CD4-positive, alpha-beta T cell treated with Interleukin-1 beta for 1 hour (primary cell): Measurements from ENCODE around the gene ATP12A.

Experiments
- DNase-seq, 2 donors: peaks; one replicate each; pipeline ENCODE4 v3.0.0-alpha.2; 2020 to 2022

The ATP12A gene

DNA sequence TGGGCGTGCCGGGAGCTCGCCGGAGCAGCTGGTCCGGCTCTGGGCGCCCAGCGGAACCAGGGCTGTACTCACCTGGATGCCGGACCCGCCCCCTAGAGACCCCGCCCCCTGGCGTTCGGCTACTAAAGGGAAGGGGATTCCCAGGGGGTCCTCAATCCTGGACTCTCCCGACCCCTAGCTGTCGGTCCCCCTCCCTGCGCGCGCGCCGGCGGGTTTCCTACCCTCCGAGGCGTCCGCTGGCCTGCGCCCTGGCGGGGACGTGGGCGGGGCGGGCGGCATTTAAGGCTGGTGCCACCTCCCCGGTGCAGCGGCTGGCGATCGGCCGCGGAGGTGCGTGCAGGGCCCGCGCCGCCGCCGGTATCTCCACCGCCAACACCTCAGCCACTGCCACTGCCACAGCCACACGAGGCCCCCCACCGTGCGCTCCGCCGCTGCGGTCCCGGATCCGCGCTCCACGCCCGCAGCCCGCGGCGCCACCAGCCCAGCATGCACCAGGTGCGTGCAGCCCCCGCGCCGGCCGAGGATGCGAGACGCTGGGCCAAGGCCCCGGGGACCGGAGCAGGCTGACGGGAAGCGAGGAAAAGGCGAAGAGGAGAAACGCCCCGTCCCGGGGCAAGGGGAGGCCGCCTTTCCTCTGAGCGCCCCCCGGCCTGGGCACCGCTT lies at the start of gene ATP12A:
Gene ATP12A (plus strand): TSS at position 151 of the 663 bp plus-strand sequence. CDS start 336 bp downstream, at position 487.
- DNase-seq: peak; percentile 10 to 39

DNA sequence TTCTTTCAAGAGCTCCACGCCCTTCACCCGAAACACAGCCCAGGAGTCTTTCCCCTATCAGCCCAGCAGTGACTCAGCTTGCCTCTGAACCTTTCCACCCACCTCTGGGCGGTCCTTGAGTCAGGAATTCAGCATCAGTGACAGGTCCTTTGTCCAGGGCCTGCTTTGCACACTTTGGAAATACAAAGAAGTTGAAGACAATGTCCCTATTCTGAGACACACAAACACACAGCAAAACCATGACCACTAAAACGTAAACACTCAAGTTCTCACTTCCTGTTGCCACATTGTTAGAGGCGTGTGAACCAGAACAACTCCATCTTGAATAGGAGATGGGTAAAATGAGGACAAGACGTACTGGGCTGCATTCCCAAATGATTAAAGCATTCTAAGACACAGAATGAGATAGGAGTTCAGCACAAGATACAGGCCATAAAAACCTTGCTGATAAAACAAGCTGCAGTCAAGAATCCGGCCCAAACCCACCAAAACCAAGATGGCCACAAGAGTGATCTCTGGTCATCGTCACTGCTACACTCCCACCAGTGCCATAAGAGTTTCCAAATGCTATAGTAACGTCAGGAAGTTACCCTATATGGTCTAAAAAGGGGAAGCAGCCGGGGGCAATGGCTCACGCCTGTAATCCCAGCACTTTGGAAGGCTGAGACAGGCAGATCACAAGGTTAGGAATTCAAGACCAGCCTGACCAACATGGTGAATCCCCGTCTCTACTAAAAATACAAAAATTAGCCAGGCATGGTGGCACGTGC lies 49.2 kb upstream of the ATP12A start:
- no peak for DNase-seq

DNA sequence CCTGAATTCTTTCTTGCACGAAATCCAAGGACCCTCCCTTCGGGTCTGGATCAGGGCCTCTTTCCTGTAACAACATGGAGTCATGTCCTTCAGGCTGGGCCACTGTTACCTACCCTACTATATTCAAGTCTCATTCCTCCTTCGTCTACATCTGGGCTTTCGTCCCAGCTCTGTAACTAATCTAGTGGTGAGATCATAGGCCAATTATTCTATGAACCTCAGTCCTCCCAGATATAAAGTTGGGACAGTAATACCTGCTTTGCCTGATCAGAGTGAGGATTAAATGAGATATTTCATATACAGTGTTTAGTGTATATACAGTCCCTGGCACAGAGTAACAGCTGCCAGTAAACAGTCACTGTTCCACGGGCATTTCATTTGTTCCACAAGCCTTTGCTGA lies 48.3 kb upstream of the ATP12A start:
- no peak for DNase-seq

DNA sequence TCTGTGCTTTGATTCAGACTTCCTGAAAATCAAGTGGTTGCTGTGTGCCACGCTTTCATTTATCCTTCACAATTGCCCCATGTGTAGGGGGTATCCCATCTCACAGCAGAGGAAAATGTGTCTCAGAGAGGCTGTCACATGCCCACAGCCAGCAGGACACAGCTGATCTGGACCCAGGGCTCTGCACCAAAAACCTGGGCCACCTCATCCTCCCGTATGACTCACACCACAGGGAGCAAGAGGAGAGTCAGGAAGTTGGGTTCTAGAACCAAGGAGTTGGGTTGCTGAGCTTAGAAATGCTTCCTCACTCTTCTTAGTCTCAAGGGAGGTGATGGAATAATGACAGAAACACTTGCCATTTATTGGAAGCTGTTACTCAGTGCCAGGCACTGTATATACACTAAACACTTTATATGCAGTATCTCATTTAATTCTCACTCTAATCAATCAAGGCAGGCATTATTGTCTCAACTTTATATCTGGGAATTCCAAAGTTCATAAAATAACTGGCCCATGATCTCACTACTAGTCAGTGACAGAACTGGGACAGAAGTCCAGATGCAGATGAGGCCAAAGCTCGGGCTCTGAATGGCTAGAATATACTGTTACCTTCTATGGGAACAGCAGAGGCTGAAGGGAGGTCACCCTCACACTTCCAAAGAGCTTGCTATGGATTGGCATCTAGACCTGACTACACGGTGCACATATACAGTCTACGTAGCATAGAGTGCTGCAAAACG lies 47.7 kb upstream of the ATP12A start:
- no peak for DNase-seq

DNA sequence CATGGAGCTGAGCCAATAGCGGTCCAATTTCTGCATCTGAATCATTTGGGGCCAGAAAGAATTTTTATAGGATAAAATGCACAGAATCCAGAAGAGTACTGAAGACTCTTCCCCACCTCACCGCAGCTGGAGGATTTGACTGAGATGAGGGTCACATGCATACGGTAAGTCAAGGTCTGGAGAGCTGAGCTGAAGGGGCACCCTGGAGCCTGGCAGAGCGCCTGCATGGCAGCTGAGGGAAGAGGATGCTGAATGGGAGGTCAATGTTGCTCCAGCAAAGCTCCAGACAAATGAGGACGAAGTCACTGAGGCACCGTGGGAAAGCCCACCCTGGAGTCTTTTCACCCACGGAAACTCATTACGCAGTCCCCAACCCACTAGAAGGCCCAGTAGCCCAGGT lies 43.4 kb upstream of the ATP12A start:
- no peak for DNase-seq

DNA sequence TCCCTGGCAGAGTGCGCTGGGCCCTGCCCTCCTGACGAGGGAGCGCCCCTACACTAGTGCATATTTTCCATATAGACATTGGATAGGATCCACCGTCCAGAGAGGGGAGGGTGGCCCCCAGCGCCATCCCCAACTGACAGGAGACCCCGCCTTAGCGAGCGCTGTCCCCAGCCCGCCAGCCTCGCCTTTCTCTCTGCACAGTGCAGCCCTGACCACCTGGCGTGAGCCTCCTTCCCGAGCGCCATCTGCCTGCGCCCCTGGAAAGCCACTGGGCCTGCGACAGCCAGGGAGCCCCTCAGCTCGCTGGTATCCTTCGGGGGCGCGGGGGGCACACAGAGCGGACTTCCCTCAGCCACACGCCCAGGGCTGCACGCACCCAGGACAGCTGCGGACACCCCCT lies 42.1 kb upstream of the ATP12A start:
- no peak for DNase-seq

DNA sequence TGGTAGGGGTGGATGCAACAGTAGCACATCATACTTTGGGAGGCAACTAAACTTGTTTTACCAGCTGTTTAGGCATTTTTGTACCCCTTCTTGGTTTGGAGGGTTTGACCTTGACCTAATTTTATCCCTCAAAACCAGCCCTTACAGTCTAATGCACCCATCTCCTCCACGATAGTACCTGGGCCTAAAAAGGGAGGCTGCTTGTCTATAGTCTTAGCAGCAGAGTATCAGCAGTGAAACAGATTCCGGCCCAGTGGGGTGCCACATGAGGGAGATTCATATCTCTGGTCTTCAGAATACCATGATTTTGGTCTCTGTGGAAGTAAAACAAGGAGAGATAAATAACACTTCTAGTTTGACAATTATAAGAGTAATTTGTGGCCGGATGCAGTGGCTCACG lies 39.5 kb upstream of the ATP12A start:
- no peak for DNase-seq

DNA sequence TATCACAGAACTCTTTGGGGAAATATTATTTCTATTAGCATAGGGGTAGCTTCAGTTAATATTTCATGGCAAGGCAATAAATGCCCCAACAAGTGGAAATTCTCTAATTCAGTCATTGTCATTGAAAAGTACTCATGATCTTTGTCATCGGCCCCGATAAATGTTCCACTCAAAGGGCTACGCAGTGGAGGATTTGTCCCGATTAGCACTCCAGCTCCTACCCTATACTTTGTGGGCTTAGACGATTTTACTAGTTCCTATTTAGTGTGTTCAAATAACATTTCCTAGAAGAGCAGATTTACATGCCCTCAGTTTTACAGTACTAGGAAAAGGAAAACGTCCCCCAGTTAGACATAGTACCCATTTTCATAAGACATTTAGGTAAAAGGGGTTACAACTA lies 38.0 kb upstream of the ATP12A start:
- no peak for DNase-seq

DNA sequence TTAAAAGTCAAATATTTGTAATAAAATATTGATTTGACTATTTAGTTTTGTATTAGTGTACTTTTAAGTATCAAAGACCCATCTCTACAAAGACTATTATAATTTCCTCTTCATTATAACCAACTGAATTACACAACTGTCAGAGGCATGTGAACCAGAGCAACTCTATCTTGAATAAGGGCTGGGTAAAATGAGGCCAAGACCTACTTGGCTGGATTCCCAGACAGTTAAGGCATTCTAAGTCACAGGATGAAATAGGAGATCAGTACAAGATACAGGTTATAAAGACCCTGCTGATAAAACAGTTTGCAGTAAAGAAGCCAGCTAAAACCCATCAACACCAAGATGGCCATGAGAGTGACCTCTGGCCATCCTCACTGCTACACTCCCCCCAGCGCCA lies 36.2 kb upstream of the ATP12A start:
- DNase-seq: no peak

DNA sequence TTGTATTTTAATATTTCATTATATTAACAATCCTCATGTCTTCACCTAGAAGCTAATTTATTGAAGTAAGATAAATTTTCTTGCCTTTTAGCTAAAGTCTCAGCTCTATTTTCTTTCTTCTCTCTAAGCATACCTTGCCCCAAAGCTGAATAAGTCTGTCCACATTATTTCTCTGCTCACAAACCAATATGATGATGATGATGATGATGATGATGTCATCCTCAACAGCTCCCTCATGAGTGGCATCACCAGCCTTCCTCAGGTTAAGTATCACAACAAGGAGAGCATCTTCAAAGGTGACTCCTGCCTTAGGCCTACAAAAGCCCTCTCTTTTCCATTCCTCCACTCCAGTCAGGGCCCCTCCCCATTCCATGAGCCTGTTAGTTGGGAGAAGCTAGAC lies 31.9 kb upstream of the ATP12A start:
- no peak for DNase-seq

DNA sequence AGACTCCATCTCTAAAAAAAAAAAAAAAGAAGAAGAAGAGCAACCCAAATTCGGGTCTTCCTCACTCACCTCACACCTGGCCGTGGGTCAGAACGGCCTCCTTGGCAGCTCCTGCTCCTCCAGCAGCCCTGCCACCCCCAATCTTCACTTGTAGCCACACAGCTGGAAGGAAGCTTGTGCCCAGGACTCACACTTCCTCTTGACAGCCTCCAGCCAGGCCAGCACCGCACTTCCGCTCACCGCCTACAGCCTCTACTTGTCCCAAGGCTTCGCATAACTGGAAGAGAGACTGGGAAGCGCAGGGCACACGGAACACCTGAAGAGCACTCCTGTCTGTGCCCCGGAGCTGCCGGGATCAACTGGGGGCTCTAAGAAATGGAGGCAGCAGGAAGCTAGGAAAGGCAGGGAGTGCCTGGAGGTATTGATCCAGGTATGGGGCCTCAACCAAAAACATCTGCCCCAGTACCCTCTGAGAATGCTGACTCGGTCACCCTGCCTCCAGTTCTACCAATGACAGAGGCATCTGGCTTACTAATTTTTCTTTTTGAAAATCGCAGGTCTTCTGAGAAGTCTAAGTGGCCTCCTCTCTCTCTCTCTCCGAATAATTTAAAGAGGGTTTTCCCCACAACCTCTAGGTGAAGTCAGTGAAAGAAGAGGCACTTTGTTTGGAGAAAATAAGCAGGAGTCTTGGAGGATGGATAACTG lies 31.1 kb upstream of the ATP12A start:
- no peak for DNase-seq

DNA sequence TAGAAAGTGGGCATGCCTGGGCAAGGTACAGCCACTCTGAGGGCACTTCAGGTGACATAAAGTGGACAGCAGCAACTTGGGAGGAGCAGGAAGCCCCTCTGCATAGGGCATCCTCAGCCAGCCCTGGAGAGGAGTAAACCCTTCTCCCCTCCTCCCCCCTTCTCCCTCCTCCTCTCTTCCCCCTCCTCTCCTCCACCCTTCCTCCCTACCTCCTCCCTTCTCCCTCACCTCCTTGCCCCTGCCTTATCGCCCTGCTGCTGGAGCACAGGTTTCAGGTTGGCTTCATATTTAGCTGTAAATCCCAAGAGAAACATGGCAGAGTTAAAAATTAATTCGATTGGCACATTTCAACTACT lies 30.5 kb upstream of the ATP12A start:
- no peak for DNase-seq

DNA sequence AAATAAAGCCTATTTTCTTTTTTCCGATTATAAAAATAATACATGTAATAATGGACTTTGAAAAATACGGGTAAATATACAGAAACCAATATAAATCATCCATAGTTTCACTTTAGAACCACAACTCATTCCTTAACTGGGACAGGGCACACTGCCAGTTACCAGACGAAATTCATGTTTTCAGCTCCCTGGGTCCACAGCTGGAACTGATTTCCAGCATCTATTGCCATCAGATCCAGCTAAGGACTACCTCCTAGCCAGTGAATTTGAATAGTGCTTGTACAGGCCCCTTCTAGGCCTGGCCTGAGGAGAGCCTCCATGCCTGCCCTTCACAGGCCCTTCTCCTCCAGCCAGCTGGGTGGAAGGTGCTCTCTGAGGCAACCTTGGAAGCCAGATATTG lies 30.0 kb upstream of the ATP12A start:
- no peak for DNase-seq

DNA sequence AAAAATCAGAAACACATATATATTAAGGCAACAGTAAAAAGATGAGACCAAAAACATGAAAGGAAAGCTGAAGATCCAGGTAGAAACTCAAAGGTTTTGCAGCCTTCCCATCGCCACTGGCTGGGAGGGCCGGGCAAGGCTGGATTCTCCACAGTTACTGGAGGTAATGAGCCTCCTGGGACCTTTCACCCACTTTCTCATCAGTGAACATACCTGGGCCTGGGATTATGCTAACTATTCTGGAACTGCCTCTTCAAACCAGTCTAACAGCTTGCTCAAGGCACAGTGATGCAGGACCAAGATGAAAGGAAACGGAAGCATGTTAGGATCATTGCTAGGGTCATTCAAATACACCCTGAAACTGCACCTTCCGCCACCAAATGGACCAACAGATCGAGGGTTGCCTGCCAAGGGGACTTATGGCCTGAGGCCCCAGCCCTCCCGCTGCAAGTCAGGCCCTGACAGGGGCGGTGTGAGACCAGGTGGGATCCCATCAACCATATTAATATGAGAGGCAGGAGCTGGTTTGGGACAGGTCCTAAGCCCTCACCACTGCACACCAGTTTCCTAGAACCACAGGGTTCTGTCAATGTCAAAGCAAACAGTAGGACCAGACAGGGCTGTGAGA lies 28.4 kb upstream of the ATP12A start:
- no peak for DNase-seq

DNA sequence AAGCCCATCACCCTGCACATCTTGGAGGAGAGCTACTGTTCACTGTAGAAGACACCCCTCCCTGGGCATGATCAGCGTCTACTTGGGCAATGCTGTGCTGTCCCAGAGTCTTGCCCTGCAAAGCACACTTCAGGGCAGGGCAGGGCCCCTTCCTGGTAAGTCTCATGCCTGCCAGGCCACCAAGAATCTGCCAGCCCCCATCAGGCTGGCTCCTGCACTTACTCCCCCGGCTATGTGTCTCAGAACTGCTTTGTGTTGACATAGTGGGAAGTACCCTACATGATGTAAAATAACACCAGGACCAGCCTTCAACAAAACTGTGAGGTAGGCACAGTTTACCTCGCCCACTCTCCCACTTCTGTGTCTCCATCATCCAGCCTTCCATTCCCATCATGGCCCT lies 27.8 kb upstream of the ATP12A start:
- no peak for DNase-seq

DNA sequence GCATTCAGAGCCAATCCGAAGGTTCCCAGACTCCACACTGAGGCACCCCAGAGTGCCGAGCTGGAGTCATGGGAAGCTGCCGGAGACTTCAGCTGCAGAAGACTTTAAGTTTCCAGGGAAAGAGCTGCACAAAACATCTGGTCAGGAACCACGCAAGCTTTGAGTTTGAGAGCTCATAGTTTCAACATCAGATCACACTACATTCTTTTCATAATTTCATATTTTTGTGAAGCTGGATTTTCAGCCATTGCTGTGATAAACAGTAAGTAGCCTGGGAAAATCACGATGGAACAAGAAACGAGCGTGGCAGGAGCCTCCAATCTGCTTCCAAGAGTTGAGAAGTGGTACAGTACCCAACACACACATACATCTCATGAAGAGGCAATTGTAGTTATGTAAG lies 25.5 kb upstream of the ATP12A start:
- DNase-seq: no peak

DNA sequence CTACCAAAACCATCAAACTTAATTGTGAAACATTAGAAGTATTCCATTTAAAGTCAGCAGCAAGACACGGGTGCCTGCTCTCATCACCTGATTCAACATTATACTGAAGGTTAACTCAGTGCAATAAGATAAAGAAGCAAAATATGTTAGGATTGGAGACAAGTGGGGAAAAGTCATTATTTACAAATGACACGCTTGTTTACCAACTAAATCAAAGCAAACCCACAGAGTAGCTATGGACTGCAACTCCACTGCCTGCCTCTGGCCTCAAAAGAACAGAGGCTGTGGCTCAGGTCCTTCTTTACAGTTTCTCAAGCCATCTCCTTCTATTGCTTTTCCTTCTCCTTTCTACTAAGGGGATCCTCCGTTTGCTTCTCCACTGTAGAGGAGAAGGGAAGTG lies 21.0 kb upstream of the ATP12A start:
- no peak for DNase-seq

DNA sequence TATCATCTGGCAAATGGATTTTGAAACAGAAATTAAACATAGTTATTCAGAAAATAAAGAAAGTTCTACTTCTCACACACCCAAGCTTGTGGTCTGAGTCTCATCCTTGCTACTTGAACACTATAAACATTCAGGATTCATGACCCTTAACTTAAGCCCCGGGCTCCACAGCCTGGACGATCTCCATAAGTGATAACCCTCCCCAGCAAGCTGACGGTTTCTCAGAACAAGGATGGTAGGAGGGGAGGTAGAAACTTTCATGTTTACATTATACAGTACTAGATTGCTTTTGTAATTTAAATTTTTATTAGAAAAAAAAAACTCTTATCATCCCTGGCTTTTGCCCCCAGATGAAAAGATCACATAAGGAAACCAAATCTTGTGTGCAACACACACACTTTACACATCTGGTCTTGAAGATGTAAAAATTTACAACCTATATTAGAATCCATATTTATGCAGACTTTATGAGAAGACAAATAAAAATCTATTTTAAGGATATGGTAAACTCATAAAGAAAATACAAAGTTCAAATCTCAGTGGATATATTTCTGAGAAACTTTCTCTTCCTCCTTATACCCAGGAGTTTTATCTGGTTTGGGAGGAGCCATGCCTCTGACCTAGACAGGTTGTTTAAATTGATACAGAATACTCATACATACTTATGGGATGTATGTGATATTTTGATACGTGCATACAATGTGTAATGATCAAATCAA lies 20.0 kb upstream of the ATP12A start:
- DNase-seq: no peak

DNA sequence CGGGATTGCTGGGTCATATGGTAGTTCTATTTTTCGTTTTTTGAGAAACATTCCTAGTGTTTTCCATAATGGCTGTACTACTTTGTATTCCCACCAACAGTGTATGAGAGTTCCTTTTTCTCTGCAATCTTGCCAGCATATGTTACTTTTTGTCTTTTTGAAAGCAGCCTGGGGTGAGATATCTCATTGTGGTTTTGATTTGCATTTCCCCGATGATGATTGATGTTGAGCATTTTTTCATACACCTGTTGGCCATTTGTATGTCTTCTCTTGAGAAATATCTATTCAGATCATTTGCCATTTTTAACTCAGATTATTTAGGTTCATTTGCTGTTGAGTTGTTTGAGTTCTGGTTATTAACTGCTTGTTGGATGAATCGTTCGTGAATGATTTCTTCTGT lies 18.5 kb upstream of the ATP12A start:
- DNase-seq: no peak

DNA sequence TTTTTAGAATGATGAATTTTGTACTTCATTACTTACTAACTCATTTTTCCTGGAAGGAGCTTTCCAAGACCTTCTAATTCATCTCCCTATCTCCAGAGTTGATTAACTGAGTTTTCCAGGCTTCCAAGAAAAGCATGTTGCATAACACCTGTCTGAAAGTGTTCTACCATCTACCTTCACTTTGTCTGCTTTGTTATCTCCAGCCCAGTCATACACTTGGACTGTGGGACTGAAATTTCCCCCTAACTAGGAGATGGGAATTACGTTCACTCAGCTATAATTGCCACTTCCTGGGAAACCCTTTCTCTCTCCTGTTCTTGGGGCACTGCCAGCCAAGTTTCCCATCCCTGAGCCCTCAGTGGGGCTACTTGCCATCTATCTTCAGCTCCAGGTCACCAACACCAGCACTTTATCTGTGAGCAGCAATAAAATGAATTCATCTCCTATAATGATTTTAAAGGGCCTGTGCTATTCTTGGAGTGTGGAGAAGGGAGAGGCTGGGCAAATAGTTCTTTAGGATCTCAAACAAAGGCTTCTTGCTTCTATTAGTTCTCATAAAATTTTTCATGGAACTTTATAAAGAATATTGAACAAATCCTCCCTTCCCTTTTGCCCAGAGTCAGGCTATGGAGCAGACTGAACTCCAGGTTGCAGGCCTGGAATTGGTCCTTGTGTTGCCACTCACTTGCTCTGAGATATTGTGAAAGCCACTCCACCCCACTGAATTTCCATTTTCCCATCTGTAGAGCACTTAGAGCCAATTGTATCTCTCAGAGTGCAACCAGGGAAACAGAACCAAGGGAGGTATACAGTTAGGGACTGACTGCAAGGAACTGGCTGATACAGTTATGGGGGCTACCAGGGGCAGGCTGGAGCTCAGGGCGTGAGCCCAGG lies 17.8 kb upstream of the ATP12A start:
- DNase-seq: no peak

DNA sequence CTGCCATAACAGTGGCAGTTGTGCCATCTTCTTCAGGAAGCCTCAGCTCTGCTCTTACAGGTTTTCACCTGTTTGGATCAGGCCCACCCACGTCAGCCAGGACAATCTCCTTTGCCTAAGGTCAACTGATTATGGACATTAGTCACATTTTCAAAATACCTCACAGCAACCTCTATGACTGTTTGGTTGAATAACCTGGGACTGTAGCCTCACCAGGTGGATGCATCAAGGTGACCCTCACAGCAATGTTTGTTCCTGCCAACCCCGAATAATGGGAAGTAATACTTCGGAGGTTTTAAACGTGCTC lies 17.2 kb upstream of the ATP12A start:
- DNase-seq: no peak
